HFF-Myc (cell line): Measurements from ENCODE around the gene HTR5A.
A peak's percentile ranks its signal among the peaks of the same experiment; 100 is the strongest.
"Not testable (repeated sequence)": the region's sequence is repeated elsewhere in the genome, so short reads cannot be mapped to it uniquely, and the experiment has no call there.

Source experiments
- DNase-seq: peaks from one replicate; pipeline ENCODE4 v3.0.0-alpha.2; 2011; ENCODE audit warnings: low read depth; ENCODE audit errors: extremely low read depth
- H3K4me3 ChIP-seq: replicated peaks from 2 replicates; pipeline ENCODE4 v1.5.1; 2011; ENCODE audit warnings: low read depth, mild to moderate bottlenecking, control low read depth, low read length
- CTCF ChIP-seq: IDR thresholded peaks from 2 replicates; pipeline ENCODE4 v1.5.1; 2012; ENCODE audit warnings: mild to moderate bottlenecking, low read depth, low read length, control low read depth; ENCODE audit errors: missing control alignments

The HTR5A gene

DNA sequence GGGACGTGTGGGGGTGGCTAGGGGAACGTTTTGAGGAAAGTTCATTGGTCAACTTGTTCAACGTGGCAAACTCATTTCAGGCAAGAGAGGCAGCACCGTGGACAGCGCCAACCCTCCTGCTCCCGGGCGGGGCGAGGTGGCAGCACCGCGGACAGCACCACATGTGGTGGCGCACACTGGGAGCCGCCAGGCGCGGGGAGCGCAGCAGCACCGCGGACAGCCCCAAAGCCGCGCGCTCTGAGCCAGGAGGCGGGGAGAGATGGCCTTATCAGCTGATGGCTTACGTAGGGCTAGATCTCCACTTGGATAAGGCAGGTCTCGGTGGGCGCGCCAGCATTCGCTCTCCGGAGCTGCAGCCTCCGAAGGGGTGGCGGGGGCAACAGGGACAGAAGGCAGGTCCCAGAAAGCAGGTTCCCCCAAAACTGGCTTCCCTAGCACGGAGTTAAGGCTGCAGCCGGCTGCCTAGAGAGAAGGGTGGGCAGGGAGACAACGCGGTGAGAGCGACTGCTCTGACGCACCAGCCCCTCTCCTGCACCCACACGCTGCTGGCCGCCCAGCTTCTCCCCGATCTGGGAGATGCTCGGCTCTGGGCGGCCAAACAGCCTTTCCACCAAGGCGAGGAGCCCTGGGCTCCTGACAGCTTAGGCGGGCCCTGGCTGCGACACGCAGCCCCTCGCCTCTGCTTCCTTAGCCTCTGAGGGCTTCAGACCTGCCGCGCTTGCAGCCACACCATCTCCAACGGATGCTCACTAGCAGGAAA, at the start of gene HTR5A:
HTR5A (plus strand) TSS at position 333 of the 760 bp plus-strand sequence. CDS start 576 bp downstream, outside the sequence.
- H3K4me3 ChIP-seq = no peak within 1 kb of the TSS
- no peak for TF ChIP-seq CTCF
- peak; percentile 54 for DNase-seq

GRCh38 chr7:155020996-155021395, 49.1 kb upstream of the HTR5A start:
- no peak for TF ChIP-seq CTCF
- H3K4me3 ChIP-seq = no peak overlapping the region
- DNase-seq = no peak

- TF ChIP-seq CTCF = no peak
- H3K4me3 ChIP-seq = no peak overlapping the region
- no peak for DNase-seq
Measured at GRCh38 chr7:155021699-155022145, 48.4 kb upstream of the HTR5A start.

DNA sequence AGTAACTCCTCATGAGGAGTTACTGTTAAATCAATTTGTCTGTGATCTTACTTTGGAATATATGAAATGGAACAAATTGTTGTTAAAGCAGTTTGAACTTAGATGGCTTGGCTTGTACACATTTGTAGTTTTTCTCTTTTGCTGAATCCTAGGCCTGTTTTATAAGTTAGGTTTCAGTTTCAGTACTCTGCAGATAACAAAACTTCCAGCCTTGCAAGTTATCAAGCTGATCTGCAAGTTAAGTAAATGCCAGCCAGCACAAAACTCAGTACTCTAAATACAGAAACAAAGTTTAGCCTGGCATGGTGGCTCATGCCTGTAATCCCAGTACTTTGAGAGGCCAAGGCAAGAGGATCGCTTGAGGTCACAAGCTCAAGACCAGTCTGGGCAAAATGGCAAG, 42.2 kb upstream of the HTR5A start:
- no peak overlapping the region for H3K4me3 ChIP-seq
- no peak for TF ChIP-seq CTCF
- DNase-seq = no peak

DNA sequence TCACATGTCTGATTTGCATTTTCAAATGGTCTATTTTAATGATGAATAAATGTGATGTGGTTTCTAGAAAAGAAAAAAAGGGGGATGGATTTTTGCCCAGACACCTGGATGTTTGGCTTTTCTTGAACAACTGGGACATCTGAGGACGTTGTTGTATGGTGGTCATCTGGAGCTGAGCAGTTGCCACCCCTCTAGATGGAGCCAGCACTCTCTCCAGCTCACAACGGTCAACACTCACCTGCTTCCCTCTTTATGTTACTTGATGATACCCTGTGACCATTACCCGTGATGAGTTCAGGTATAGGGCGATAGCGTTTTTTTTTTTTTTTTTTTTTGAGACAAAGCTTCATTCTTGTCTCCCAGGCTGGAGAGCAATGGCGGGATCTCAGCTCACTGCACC, 37.1 kb upstream of the HTR5A start:
- no peak for DNase-seq
- no peak overlapping the region for H3K4me3 ChIP-seq
- no peak for TF ChIP-seq CTCF

DNA sequence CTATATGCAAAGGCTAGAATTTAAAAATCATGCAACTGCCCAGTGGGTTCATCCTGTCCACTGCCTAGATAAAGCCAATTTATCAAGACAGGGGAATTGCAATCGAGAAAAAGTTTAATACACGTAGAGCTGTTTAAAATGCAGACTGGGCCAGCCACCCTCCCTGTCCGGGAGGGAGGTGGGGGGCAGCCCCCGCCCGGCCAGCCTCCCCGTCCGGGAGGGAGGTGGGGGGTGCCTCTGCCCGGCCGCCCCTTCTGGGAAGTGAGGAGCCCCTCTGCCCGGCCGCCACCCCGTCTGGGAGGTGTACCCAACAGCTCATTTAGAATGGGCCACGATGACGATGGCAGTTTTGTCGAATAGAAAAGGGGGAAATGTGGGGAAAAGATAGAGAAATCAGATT, 35.6 kb upstream of the HTR5A start:
- not testable (repeated sequence) for H3K4me3 ChIP-seq, DNase-seq

GRCh38 chr7:155038335-155038734, 31.8 kb upstream of the HTR5A start:
- TF ChIP-seq CTCF = no peak
- H3K4me3 ChIP-seq = no peak overlapping the region
- no peak for DNase-seq
